HL-60 (cell line): ENCODE measurements around the gene CHN2.

Experiments
- CTCF ChIP-seq: IDR thresholded peaks from one replicate; pipeline ENCODE4 v1.5.1; 2011; ENCODE audit warnings: low read length, control low read depth, inconsistent platforms; ENCODE audit not compliant: insufficient read depth
- GABPA ChIP-seq: IDR thresholded peaks from 2 replicates; pipeline ENCODE4 v1.6.1; 2012; ENCODE audit warnings: low read depth
- POLR2AphosphoS5 ChIP-seq: IDR thresholded peaks from 2 replicates; pipeline ENCODE4 v1.6.1; 2012; ENCODE audit warnings: low read depth
- REST ChIP-seq: IDR thresholded peaks from 2 replicates; pipeline ENCODE4 v1.6.1; 2012; ENCODE audit warnings: low read depth; ENCODE audit not compliant: insufficient replicate concordance

- TF ChIP-seq CTCF = no peak
- no peak for TF ChIP-seq POLR2AphosphoS5
- TF ChIP-seq REST = no peak
- TF ChIP-seq GABPA = no peak
These were observed 125.3 kb downstream of the CHN2 start for GRCh38 chr7:29319719-29320521.
